Non-pigmented ciliary epithelial cell (primary cell): ENCODE results near the gene PCNA.

Experiments used
- DNase-seq: peaks from one replicate; pipeline ENCODE4 v3.0.0-alpha.2; 2010; ENCODE audit warnings: low read depth

Gene PCNA

GRCh38 chr20:5119435-5120184, at the start of gene PCNA:
Gene PCNA, minus strand, starts transcription at chr20:5119958. Its CDS starts 160 bp downstream, at chr20:5119798.
- peak; percentile 86 for DNase-seq

- DNase-seq = no peak
Measured at GRCh38 chr20:5168651-5169396, 49.1 kb upstream of the PCNA start.

GRCh38 chr20:5164645-5165625, 45.2 kb upstream of the PCNA start:
- no peak for DNase-seq

GRCh38 chr20:5161536-5162164, 41.9 kb upstream of the PCNA start:
- no peak for DNase-seq

- no peak for DNase-seq
Measured at GRCh38 chr20:5160882-5161281, 41.1 kb upstream of the PCNA start.

GRCh38 chr20:5159928-5160327, 40.2 kb upstream of the PCNA start:
- no peak for DNase-seq

- DNase-seq = no peak
Measured at GRCh38 chr20:5156675-5157448, 37.1 kb upstream of the PCNA start.

GRCh38 chr20:5155404-5155803, 35.6 kb upstream of the PCNA start:
- DNase-seq = no peak

- no peak for DNase-seq
Measured at GRCh38 chr20:5154543-5154925, 34.8 kb upstream of the PCNA start.

- no peak for DNase-seq
Measured at GRCh38 chr20:5153612-5154542, 34.1 kb upstream of the PCNA start.

- DNase-seq = no peak
Measured at GRCh38 chr20:5153152-5153467, 33.4 kb upstream of the PCNA start.

GRCh38 chr20:5150226-5151076, 30.7 kb upstream of the PCNA start:
- DNase-seq = no peak

- no peak for DNase-seq
Measured at GRCh38 chr20:5149892-5150225, 30.1 kb upstream of the PCNA start.

- no peak for DNase-seq
Measured at GRCh38 chr20:5148581-5148980, 28.8 kb upstream of the PCNA start.

GRCh38 chr20:5146871-5147592, 27.3 kb upstream of the PCNA start:
- no peak for DNase-seq

- DNase-seq = no peak
Measured at GRCh38 chr20:5146099-5146668, 26.4 kb upstream of the PCNA start.

GRCh38 chr20:5145365-5146098, 25.8 kb upstream of the PCNA start:
- no peak for DNase-seq

- no peak for DNase-seq
Measured at GRCh38 chr20:5143851-5144250, 24.1 kb upstream of the PCNA start.
